ENCODE data around the gene ZNF580. TPM values are rescaled to one million over a fixed set of nuclear protein-coding genes. Genes with fewer than 3 reads are reported as not detected.

The ZNF580 gene
- total RNA-seq, 1 donor from 2014 or later, result 79.8 TPM

DNA sequence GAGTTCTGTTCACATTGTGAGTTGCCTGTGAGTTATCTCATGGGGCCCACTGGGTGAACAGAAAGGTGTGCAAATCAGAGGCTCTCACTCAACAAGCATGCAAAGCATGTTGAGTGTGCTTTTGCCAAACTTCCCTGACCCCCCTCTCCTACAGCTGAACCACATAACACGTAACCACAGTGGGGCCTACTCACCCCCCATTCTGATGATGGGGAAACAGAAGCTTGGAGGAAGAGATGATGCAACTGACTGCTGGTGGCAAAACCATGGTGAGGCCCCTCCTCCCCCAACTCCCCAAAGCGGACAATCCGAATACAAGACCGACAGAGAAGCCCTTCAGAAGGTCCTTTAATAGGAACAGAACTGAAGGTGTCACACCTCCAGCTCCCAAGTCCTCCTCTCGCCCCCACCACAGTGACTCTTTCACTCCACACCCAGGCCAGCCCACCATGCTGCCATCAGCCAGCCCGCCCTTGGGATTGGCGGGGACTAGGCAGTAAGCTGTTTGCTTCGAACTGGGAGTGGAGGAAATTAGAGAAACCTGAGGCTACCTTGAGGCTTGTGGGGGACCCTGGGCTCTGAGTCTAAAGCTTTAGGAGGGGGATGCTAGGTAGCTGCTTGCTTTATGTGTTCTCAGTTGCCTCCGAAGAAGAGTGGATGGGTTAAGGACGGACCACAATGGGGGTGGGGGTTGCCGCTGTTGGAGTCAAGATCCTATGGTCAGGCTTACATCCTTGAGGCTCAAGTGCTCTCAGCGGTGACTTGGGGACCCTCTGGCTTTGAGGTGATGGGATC is 20.2 kb upstream of the ZNF580 start:
- Mint-ChIP-seq H3K4me1 (ENCODE audit: unreplicated experiment) (peaks cover 17% of the 10 kb centered on the region), H3K4me3 (ENCODE audit: unreplicated experiment) (no peak overlapping the region), H3K9me3 (ENCODE audit: unreplicated experiment) (no peaks in the 10 kb centered on the region), H3K27me3 (ENCODE audit: unreplicated experiment) (no peaks in the 10 kb centered on the region), H3K36me3 (ENCODE audit: unreplicated experiment) (peaks cover 10% of the 10 kb centered on the region), H3K27ac (ENCODE audit: unreplicated experiment) (no peak overlapping the region)
- DNase-seq (ENCODE audit: extremely low spot score, unreplicated experiment), result no peak
- TF ChIP-seq, protein P1, sequence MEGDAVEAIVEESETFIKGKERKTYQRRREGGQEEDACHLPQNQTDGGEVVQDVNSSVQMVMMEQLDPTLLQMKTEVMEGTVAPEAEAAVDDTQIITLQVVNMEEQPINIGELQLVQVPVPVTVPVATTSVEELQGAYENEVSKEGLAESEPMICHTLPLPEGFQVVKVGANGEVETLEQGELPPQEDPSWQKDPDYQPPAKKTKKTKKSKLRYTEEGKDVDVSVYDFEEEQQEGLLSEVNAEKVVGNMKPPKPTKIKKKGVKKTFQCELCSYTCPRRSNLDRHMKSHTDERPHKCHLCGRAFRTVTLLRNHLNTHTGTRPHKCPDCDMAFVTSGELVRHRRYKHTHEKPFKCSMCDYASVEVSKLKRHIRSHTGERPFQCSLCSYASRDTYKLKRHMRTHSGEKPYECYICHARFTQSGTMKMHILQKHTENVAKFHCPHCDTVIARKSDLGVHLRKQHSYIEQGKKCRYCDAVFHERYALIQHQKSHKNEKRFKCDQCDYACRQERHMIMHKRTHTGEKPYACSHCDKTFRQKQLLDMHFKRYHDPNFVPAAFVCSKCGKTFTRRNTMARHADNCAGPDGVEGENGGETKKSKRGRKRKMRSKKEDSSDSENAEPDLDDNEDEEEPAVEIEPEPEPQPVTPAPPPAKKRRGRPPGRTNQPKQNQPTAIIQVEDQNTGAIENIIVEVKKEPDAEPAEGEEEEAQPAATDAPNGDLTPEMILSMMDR (IDR thresholded peaks at IDR 0.05), result no peak

DNA sequence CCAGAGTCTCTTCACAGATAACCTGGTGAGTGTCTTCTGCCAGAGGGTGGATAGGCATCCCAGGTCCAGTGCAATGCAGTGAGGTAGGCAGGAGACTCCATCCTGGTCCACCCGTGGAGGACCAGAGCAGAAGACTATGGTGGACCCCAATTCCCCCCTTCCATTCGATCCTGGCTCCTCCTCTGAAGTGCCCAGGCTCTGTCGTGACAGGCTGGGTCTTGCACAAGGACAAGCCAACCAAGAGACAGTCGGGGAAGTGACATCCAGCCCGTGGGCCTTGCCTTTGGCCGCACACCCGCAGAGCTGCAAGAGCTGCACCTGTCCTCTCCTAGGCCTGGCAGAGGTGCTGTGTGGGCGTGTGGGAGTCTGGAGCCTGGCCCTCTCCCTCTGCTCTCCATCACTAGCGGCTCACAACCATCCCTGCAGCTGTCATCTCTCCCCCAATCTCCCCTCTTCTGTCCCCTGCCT is 19.6 kb upstream of the ZNF580 start:
- DNase-seq (ENCODE audit: extremely low spot score, unreplicated experiment), result no peak
- H3K36me3 Mint-ChIP-seq (ENCODE audit: unreplicated experiment), result peaks cover 10% of the 10 kb centered on the region
- TF ChIP-seq, protein P1 (IDR thresholded peaks at IDR 0.05), result no peak
- H3K4me1 Mint-ChIP-seq (ENCODE audit: unreplicated experiment), result peaks cover 17% of the 10 kb centered on the region
- H3K9me3 Mint-ChIP-seq (ENCODE audit: unreplicated experiment), result no peaks in the 10 kb centered on the region
- no peaks in the 10 kb centered on the region for H3K27me3 Mint-ChIP-seq (ENCODE audit: unreplicated experiment)
- H3K27ac Mint-ChIP-seq (ENCODE audit: unreplicated experiment), result no peak overlapping the region
- no peak overlapping the region for H3K4me3 Mint-ChIP-seq (ENCODE audit: unreplicated experiment)

DNA sequence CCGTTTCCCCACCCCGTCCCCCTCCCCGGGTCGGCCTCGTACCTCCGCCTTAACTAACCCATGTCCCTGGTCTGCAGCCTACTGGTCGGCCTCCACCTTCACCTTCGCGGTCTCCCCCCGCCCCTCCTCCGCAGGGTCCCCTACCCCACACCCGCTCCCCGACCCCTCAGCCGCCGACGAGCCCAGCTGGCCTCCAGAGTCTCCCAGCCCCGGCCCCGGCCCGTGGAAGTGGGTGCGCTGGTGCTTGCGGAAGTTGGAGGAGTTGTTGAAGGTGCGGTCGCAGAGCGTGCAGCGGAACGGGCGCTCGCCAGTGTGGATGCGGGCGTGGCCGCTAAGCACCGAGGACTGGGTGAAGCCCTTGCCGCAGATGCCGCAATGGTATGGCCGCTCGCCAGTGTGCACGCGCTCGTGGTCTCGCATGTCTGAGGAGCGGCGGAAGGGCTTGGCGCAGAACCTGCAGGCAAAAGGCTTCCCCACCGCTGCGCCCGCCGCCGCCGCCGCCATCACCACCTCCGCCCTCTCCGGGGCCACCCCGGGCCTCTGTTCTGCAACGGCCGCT is 19.1 kb upstream of the ZNF580 start:
- Mint-ChIP-seq H3K27me3 (ENCODE audit: unreplicated experiment) (no peaks in the 10 kb centered on the region), H3K4me3 (ENCODE audit: unreplicated experiment) (no peak overlapping the region), H3K27ac (ENCODE audit: unreplicated experiment) (no peak overlapping the region), H3K9me3 (ENCODE audit: unreplicated experiment) (no peaks in the 10 kb centered on the region), H3K4me1 (ENCODE audit: unreplicated experiment) (peaks cover 17% of the 10 kb centered on the region), H3K36me3 (ENCODE audit: unreplicated experiment) (peaks cover 9% of the 10 kb centered on the region)
- TF ChIP-seq, protein P1 (IDR thresholded peaks at IDR 0.05), result no peak
- DNase-seq (ENCODE audit: extremely low spot score, unreplicated experiment), result no peak

DNA sequence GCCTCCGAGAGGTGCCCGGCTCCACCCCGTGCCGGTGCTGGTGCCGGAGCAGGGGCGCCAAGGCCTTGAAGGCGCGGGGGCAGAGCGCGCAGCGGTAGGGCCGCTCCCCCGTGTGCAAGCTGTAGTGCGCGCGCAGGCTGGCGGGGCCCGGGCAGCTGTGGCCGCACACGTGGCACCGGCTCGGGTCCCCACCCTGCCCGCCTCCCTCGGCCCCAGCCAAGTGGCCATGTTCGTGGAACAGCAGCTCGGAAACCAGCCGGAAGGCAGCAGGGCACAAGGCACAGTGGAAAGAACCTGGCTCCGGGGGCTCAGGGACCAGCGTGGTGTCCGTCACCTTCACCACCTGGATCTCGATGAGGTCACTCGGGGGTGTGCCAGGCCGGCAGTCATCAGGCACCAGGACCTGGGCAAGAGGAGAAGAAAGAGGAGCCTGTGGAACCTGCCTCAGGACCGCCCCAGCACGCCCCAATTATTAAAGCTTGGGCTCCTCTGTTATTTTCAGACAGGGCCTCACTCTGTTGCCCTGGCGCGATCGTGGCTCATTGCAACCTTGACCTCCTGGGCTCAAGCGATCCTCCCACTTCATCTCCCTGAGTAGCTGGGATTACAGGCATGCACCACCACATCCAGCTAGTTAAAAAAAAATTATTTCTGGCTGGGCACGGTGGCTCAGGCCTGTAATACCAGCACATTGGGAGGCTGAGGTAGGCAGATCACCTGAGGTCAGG is 18.4 kb upstream of the ZNF580 start:
- H3K36me3 Mint-ChIP-seq (ENCODE audit: unreplicated experiment), result peaks cover 6% of the 10 kb centered on the region

More for the DNA sequence above, 18.4 kb upstream of the ZNF580 start:
- H3K27ac Mint-ChIP-seq (ENCODE audit: unreplicated experiment), result no peak overlapping the region
- no peaks in the 10 kb centered on the region for H3K9me3 Mint-ChIP-seq (ENCODE audit: unreplicated experiment)
- peaks cover 17% of the 10 kb centered on the region for H3K4me1 Mint-ChIP-seq (ENCODE audit: unreplicated experiment)
- H3K4me3 Mint-ChIP-seq (ENCODE audit: unreplicated experiment), result no peak overlapping the region
- TF ChIP-seq, protein P1 (IDR thresholded peaks at IDR 0.05), result no peak
- no peak for DNase-seq (ENCODE audit: extremely low spot score, unreplicated experiment)
- H3K27me3 Mint-ChIP-seq (ENCODE audit: unreplicated experiment), result no peaks in the 10 kb centered on the region
